Mesenchymal stem cell (in vitro differentiated cells and primary cell): ENCODE data around the gene STRADA.

Experiments
- DNase-seq: peaks from one replicate; pipeline ENCODE4 v3.0.0-alpha.2; 2013
- H2AFZ ChIP-seq: one replicate; pipeline ENCODE4 v1.6.1; 2013; ENCODE audit warnings: low read depth, mild to moderate bottlenecking, control low read depth, inconsistent platforms, low read length, moderate library complexity
- H2AK5ac ChIP-seq: 2 replicates; pipeline ENCODE4 v1.6.1; 2013; ENCODE audit warnings: low read length, moderate library complexity, mild to moderate bottlenecking, inconsistent platforms; ENCODE audit not compliant: severe bottlenecking
- H2BK120ac ChIP-seq: one replicate; pipeline ENCODE4 v1.6.1; 2013; ENCODE audit warnings: low read depth, mild to moderate bottlenecking, inconsistent platforms, low read length, moderate library complexity
- H2BK12ac ChIP-seq, 2 experiments: one replicate each; pipeline ENCODE4 v1.6.1; 2013; ENCODE audit warnings: inconsistent platforms in 2 of 2, low read length in 2 of 2, mild to moderate bottlenecking in 2 of 2, moderate library complexity in 2 of 2, control low read depth in 1 of 2
- H2BK15ac ChIP-seq: one replicate; pipeline ENCODE4 v1.6.1; 2013; ENCODE audit warnings: mild to moderate bottlenecking, low read depth, inconsistent platforms; ENCODE audit not compliant: poor library complexity, severe bottlenecking
- H2BK5ac ChIP-seq: 2 replicates; pipeline ENCODE4 v1.6.1; 2013; ENCODE audit warnings: low read depth, mild to moderate bottlenecking, low read length, control low read depth, inconsistent platforms; ENCODE audit not compliant: poor library complexity, severe bottlenecking
- H3K14ac ChIP-seq, 2 experiments: one replicate each; pipeline ENCODE4 v1.6.1; 2013; ENCODE audit warnings: inconsistent platforms in 2 of 2, low read length in 2 of 2, control low read depth in 1 of 2, mild to moderate bottlenecking in 1 of 2, moderate library complexity in 1 of 2
- H3K18ac ChIP-seq, 2 experiments: one replicate each; pipeline ENCODE4 v1.6.1; 2013; ENCODE audit warnings: inconsistent platforms in 2 of 2, low read length in 2 of 2, control low read depth in 1 of 2, low read depth in 1 of 2, mild to moderate bottlenecking in 1 of 2
- H3K23ac ChIP-seq, 2 experiments: one replicate each; pipeline ENCODE4 v1.6.1; 2013; ENCODE audit warnings: inconsistent platforms in 2 of 2, low read length in 2 of 2, mild to moderate bottlenecking in 2 of 2, moderate library complexity in 2 of 2, control low read depth in 1 of 2
- H3K27ac ChIP-seq: 2 replicates; pipeline ENCODE4 v1.5.1; 2013; ENCODE audit warnings: mild to moderate bottlenecking, moderate library complexity, low read length, control low read depth, inconsistent platforms; ENCODE audit not compliant: poor library complexity, severe bottlenecking
- H3K27me3 ChIP-seq, 2 experiments: 2 replicates each; pipeline versions ENCODE4 v1.6.1 to v1.7.0; 2013; ENCODE audit warnings: low read length in 2 of 2, mild to moderate bottlenecking in 2 of 2, moderate library complexity in 2 of 2, control low read depth in 1 of 2, inconsistent platforms in 1 of 2; ENCODE audit not compliant: control insufficient read depth in 1 of 2, insufficient read depth in 1 of 2
- H3K36me3 ChIP-seq, 2 experiments: 2 replicates each; pipeline versions ENCODE4 v1.6.1 to v1.7.0; 2013; ENCODE audit warnings: low read length in 2 of 2, control low read depth in 1 of 2, inconsistent platforms in 1 of 2, low read depth in 1 of 2, mild to moderate bottlenecking in 1 of 2; ENCODE audit not compliant: insufficient read depth in 2 of 2, control insufficient read depth in 1 of 2
- H3K4ac ChIP-seq, 2 experiments: one replicate each; pipeline ENCODE4 v1.6.1; 2013; ENCODE audit warnings: inconsistent platforms in 2 of 2, low read length in 2 of 2, mild to moderate bottlenecking in 2 of 2, moderate library complexity in 2 of 2, control low read depth in 1 of 2, low read depth in 1 of 2
- H3K4me1 ChIP-seq: 2 replicates; pipeline ENCODE4 v1.6.1; 2013; ENCODE audit warnings: low read depth, low read length, control low read depth; ENCODE audit not compliant: control insufficient read depth, insufficient read depth
- H3K4me2 ChIP-seq: 2 replicates; pipeline ENCODE4 v1.6.1; 2013; ENCODE audit warnings: low read length, mild to moderate bottlenecking, inconsistent platforms; ENCODE audit not compliant: poor library complexity, severe bottlenecking
- H3K4me3 ChIP-seq, 2 experiments: 2 replicates each; pipeline versions ENCODE4 v1.5.1 to v1.7.0; 2013; ENCODE audit warnings: low read length in 2 of 2, mild to moderate bottlenecking in 2 of 2, control low read depth in 1 of 2, low read depth in 1 of 2; ENCODE audit not compliant: insufficient read depth in 1 of 2
- H3K79me1 ChIP-seq: replicated peaks from 2 replicates; pipeline ENCODE4 v1.6.1; 2013; ENCODE audit warnings: mild to moderate bottlenecking, control low read depth, low read length, inconsistent platforms; ENCODE audit not compliant: poor library complexity, severe bottlenecking
- H3K9ac ChIP-seq: 2 replicates; pipeline ENCODE4 v1.7.0; 2013; ENCODE audit warnings: mild to moderate bottlenecking, low read length, moderate library complexity
- H3K9me3 ChIP-seq: 2 replicates; pipeline ENCODE4 v1.7.0; 2013; ENCODE audit warnings: mild to moderate bottlenecking, low read length; ENCODE audit not compliant: control insufficient read depth
- H4K8ac ChIP-seq: one replicate; pipeline ENCODE4 v1.6.1; 2013; ENCODE audit warnings: inconsistent platforms, mild to moderate bottlenecking, low read length, moderate library complexity
- H4K91ac ChIP-seq: one replicate; pipeline ENCODE4 v1.6.1; 2013; ENCODE audit warnings: mild to moderate bottlenecking, low read length, inconsistent platforms
- WGBS: methylation state at CpG from one replicate; pipeline ENCODE4 v1.1.7; 2013; ENCODE audit warnings: mixed read lengths; 5-methylcytosine and 5-hydroxymethylcytosine counted together

Gene STRADA

DNA sequence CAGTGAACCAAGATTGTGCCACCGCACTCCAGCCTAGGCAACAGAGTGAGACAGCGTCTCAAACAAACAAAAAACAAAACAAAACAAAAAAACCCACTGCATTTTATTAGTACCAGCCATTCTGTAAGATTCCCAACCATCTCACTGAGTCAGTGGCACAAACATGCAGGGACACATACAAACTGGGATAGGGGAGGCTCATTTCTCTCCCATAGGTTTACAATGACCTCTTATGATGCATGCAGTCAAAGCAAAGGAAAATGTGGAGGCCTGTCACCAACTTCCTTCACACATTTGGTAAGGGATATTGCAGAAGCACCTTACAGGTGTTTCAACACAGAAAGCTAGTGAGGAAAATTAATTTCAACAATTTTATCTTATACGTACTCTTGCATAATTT lies 12.4 kb upstream of the STRADA start:
- Histone ChIP-seq H3K36me3 (peaks cover 33 to 89% of the 10 kb centered on the region in 2 experiments), H4K91ac (no peak overlapping the region), H2BK5ac (no peak overlapping the region), H2AK5ac (no peak overlapping the region), H3K4me3 (no peak overlapping the region), H3K27me3 (no peaks in the 10 kb centered on the region), H4K8ac (no peak overlapping the region), H3K14ac (no peak overlapping the region), H3K23ac (no peak overlapping the region), H3K4me2 (no peak overlapping the region), H2BK120ac (no peak overlapping the region), H2BK15ac (no peak overlapping the region), H2BK12ac (no peak overlapping the region), H3K18ac (no peak overlapping the region), H3K27ac (no peak overlapping the region), H3K79me1 (peaks cover 18% of the 10 kb centered on the region), H2AFZ (no peak overlapping the region), H3K4ac (no peak overlapping the region), H3K9me3 (no peaks in the 10 kb centered on the region), H3K9ac (no peak overlapping the region), H3K4me1 (no peaks in the 10 kb centered on the region)
- WGBS, result 84% methylated on average over 2 of the region's 3 CpGs
- DNase-seq, result no peak

DNA sequence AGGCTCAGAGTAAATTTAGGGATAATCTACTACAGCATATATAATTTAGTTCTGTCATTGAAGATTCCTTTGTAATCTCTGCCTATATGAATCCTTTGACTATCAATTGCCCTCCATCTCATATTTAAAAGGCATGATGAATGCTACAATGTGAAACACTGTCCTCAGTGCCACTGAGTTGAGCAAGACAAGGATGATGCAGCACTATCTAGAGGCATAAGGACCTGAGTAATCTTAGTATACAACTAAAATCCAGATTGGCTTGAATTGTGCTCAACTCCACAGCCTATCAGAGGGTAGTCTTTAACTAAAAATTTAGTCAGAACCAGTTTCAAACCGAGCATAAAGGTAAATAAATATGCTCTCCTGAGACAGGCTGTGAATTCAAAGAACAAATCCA lies 11.6 kb upstream of the STRADA start:
- no CpG with 5 or more reads among the region's 1 CpG for WGBS
- H3K4ac ChIP-seq, result no peak overlapping the region
- no peak overlapping the region for H4K91ac ChIP-seq
- no peaks in the 10 kb centered on the region for H3K27me3 ChIP-seq
- no peak overlapping the region for H2AK5ac ChIP-seq
- peak overlapping the region; percentile 25 for H3K9ac ChIP-seq
- H2BK120ac ChIP-seq, result no peak overlapping the region
- peaks cover 37 to 89% of the 10 kb centered on the region in 2 experiments for H3K36me3 ChIP-seq
- no peak overlapping the region for H2AFZ ChIP-seq
- no peak for DNase-seq
- no peak overlapping the region for H3K4me3 ChIP-seq
- no peak overlapping the region for H3K18ac ChIP-seq
- H4K8ac ChIP-seq, result no peak overlapping the region
- H3K23ac ChIP-seq, result no peak overlapping the region
- no peak overlapping the region for H2BK15ac ChIP-seq
- no peaks in the 10 kb centered on the region for H3K4me1 ChIP-seq
- H3K27ac ChIP-seq, result no peak overlapping the region
- no peak overlapping the region for H3K4me2 ChIP-seq
- H3K79me1 ChIP-seq, result peaks cover 21% of the 10 kb centered on the region
- no peak overlapping the region for H3K14ac ChIP-seq
- H3K9me3 ChIP-seq, result no peaks in the 10 kb centered on the region
- no peak overlapping the region for H2BK5ac ChIP-seq
- H2BK12ac ChIP-seq, result no peak overlapping the region

DNA sequence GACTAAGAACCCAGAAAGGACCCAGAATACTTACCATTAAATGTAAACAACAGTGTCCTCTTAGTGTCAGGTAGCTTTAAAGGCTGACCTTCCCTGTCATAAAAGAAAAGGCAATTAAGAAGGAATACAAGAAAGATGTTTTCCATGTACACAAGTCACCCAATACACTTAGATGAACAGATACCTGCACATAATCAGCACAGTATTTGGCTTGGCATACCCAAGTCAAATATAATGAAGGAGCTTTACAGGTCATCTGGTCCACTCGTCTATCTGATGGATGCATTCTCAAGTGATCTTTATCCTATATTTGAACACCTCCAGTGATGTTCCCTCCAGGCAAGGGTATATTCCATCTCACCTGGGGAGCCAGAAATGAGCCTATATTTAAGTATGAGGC lies 11.1 kb upstream of the STRADA start:
- H3K27me3 ChIP-seq, result no peaks in the 10 kb centered on the region
- H3K9me3 ChIP-seq, result no peaks in the 10 kb centered on the region
- no peak overlapping the region for H2AK5ac ChIP-seq
- no peak overlapping the region for H2AFZ ChIP-seq
- no peak overlapping the region for H2BK15ac ChIP-seq
- H3K4me2 ChIP-seq, result no peak overlapping the region
- peaks cover 35 to 89% of the 10 kb centered on the region in 2 experiments for H3K36me3 ChIP-seq
- H3K27ac ChIP-seq, result no peak overlapping the region
- peaks cover 16% of the 10 kb centered on the region for H3K79me1 ChIP-seq
- H3K9ac ChIP-seq, result peak overlapping the region; percentile 25
- no peaks in the 10 kb centered on the region for H3K4me1 ChIP-seq
- H3K18ac ChIP-seq, result no peak overlapping the region
- H2BK120ac ChIP-seq, result no peak overlapping the region
- no peak overlapping the region for H3K14ac ChIP-seq
- H2BK12ac ChIP-seq, result no peak overlapping the region
- DNase-seq, result no peak
- H4K91ac ChIP-seq, result no peak overlapping the region
- no peak overlapping the region for H2BK5ac ChIP-seq
- H3K4me3 ChIP-seq, result no peak overlapping the region
- H3K23ac ChIP-seq, result no peak overlapping the region
- no peak overlapping the region for H4K8ac ChIP-seq
- H3K4ac ChIP-seq, result no peak overlapping the region
- WGBS, result 91% methylated on average over 1 of the region's 1 CpG

DNA sequence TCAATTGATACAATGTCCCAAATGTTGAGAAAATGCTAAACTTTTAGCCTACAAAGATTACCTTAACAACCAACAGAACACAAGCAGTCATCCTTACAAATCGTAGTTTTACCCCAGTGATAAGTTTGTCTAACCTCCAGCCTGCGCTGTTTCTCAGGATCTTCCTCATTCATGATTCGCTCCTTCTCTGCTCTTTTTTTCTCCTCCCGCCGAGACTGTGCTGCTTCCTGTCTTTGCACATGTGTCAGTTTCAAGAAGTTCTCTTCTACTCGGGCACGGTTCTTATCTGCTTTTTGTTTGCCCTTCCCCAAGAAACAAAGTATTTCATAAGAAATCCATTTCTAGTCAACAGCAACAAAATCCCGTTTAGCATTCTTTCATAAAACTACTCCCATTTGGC lies 10.2 kb upstream of the STRADA start:
- Histone ChIP-seq H3K4ac (no peak overlapping the region), H2AK5ac (no peak overlapping the region), H2AFZ (no peak overlapping the region), H3K4me1 (no peaks in the 10 kb centered on the region), H3K27ac (no peak overlapping the region), H4K8ac (no peak overlapping the region), H3K79me1 (peaks cover 15% of the 10 kb centered on the region), H3K36me3 (peaks cover 31 to 89% of the 10 kb centered on the region in 2 experiments), H3K14ac (no peak overlapping the region), H2BK12ac (no peak overlapping the region), H3K18ac (no peak overlapping the region), H2BK5ac (no peak overlapping the region), H2BK120ac (no peak overlapping the region), H4K91ac (no peak overlapping the region), H3K27me3 (no peaks in the 10 kb centered on the region), H3K23ac (no peak overlapping the region), H2BK15ac (no peak overlapping the region), H3K4me2 (no peak overlapping the region), H3K9me3 (no peaks in the 10 kb centered on the region), H3K4me3 (no peak overlapping the region), H3K9ac (no peak overlapping the region)
- no peak for DNase-seq
- WGBS, result 94% methylated on average over 8 of the region's 8 CpGs
